Activated CD8-positive, alpha-beta T cell treated with anti-CD3 and anti-CD28 coated beads, Interleukin-2, amount 10 ng/mL, durations not matched to agents 7 days and 5 days (primary cell): Measurements from ENCODE around the gene ZCCHC14. TPM values are rescaled to one million over a fixed set of nuclear protein-coding genes. Genes with fewer than 3 reads are reported as not detected.
"Not testable (repeated sequence)": the region's sequence is repeated elsewhere in the genome, so short reads cannot be mapped to it uniquely, and the experiment has no call there.

Experiments
- ATAC-seq: fragments of 150-1000 bp; cut with Tn5 transposase; one replicate; pipeline ENCODE4 v1.10.0; 2021; ENCODE audit warnings: moderate library complexity
- CTCF ChIA-PET: fragments of 350-600 bp; sonication (Branson Sonifier 250); formaldehyde crosslinking; loops from one replicate; lab custom pipeline; 2021; ENCODE audit warnings: antibody characterized with exemption; lab: Charles Lee
- POLR2A ChIA-PET: fragments of 350-600 bp; sonication (Branson Sonifier 250); formaldehyde crosslinking; loops from one replicate; lab custom pipeline; 2021; ENCODE audit warnings: antibody characterized with exemption; lab: Charles Lee
- DNase-seq: peaks from one replicate; pipeline ENCODE4 v3.0.0-alpha.2; 2020
- H3K27ac Mint-ChIP-seq: one replicate; pipeline ENCODE4 v1.8.0; 2021; ENCODE audit warnings: mild to moderate bottlenecking, mixed read lengths
- H3K27me3 Mint-ChIP-seq: one replicate; pipeline ENCODE4 v1.8.0; 2021; ENCODE audit warnings: low read depth, mixed read lengths
- H3K36me3 Mint-ChIP-seq: one replicate; pipeline ENCODE4 v1.8.0; 2021; ENCODE audit warnings: low read depth, mixed read lengths
- H3K4me1 Mint-ChIP-seq: one replicate; pipeline ENCODE4 v1.8.0; 2021; ENCODE audit warnings: low read depth, mixed read lengths
- H3K4me3 Mint-ChIP-seq: one replicate; pipeline ENCODE4 v1.8.0; 2021; ENCODE audit warnings: mild to moderate bottlenecking, mixed read lengths
- H3K9me3 Mint-ChIP-seq: one replicate; pipeline ENCODE4 v1.8.0; 2022; ENCODE audit warnings: mixed read lengths; ENCODE audit not compliant: insufficient read depth
- total RNA-seq, 2 experiments: library from RNA; stranded (reverse); gene quantifications; one replicate each; pipeline ENCODE4 v1.2.3, GENCODE V29; 2021

Gene ZCCHC14
- total RNA-seq, 2 experiments from 2014 or later, result 2.6 to 2.7 TPM

DNA sequence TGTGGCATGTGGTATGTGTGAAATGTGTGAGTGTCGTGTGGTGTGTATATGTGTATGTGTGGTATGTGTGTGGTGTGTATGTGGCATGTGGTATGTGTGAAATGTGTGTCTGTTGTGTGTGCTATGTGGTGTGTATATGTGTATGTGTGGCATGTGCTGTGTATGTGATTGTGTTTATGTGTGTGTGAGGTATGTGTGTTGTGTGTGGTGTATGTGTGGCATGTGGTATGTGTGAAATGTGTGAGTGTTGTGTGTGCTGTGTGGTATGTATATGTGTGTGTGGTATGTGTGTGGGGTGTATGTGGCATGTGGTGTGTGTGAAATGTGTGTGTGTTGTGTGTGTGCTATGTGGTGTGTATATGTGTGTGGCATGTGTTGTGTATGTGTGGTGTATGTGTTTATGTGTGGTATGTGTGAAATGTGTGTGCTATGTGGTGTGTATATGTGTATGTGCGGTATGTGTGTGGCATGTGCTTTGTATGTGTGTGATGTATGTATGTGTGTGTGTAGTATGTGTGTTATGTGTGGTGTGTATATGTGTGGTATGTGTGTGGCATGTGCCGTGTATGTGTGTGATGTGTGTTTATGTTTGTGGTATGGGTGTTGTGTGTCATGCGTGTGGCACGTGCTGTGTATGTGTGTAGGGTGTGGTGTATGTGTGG lies 9.6 kb upstream of the ZCCHC14 start:
- ChIA-PET POLR2A (no interaction called here), CTCF (no interaction called here)

DNA sequence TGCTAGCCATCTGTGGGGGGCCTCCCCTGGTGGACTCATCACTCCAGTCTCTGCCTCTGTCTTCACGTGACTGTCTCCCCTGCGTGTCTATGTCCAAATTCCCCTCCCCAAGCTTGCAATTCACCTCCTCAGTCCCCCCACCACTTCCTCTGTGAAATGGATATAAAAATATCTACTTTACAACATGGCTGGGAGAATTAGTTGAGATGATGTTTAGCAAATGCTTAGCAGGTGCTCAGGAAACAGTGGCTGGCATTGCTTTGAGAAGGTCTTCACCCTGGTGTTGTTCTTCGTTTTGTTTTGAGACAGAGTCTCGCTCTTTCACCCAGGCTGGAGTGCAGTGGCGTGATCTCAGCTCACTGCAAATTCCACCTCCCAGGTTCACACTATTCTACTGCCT lies 8.3 kb upstream of the ZCCHC14 start:
- ATAC-seq (no peak), DNase-seq (no peak)
- H3K27ac Mint-ChIP-seq, result no peak overlapping the region
- CTCF ChIA-PET, result no interaction called here
- no peaks in the 10 kb centered on the region for H3K9me3 Mint-ChIP-seq
- no peaks in the 10 kb centered on the region for H3K36me3 Mint-ChIP-seq
- peaks cover 7% of the 10 kb centered on the region for H3K4me1 Mint-ChIP-seq
- POLR2A ChIA-PET, result no interaction called here
- peaks cover 11% of the 10 kb centered on the region for H3K27me3 Mint-ChIP-seq
- H3K4me3 Mint-ChIP-seq, result no peak overlapping the region

More for the DNA sequence above, 9.6 kb upstream of the ZCCHC14 start:
- no peak overlapping the region for H3K4me3 Mint-ChIP-seq
- DNase-seq, result no peak
- H3K36me3 Mint-ChIP-seq, result no peaks in the 10 kb centered on the region
- no peak overlapping the region for H3K27ac Mint-ChIP-seq
- peaks cover under 1% of the 10 kb centered on the region for H3K4me1 Mint-ChIP-seq
- H3K9me3 Mint-ChIP-seq, result no peaks in the 10 kb centered on the region
- no peak for ATAC-seq
- H3K27me3 Mint-ChIP-seq, result peaks cover 17% of the 10 kb centered on the region

DNA sequence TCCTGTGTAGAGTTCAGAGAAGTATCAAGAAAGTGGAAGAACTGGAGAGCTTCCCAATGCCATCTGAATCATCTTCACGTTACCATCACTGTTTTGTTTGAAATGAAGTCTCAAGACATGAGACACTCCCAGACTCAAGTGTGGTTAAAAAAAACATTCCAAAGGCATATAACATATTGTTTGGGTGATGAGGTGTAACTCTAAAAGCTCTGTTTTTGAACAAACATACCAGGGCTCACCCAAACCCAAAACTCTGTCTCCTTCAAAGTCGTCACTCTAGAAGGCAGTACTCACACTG lies 6.3 kb upstream of the ZCCHC14 start:
- Mint-ChIP-seq H3K4me3 (no peak overlapping the region), H3K27ac (no peak overlapping the region), H3K27me3 (peaks cover 19% of the 10 kb centered on the region), H3K36me3 (no peaks in the 10 kb centered on the region), H3K9me3 (no peaks in the 10 kb centered on the region), H3K4me1 (peaks cover 13% of the 10 kb centered on the region)
- ChIA-PET POLR2A (no interaction called here), CTCF (no interaction called here)
- ATAC-seq, result no peak
- no peak for DNase-seq

DNA sequence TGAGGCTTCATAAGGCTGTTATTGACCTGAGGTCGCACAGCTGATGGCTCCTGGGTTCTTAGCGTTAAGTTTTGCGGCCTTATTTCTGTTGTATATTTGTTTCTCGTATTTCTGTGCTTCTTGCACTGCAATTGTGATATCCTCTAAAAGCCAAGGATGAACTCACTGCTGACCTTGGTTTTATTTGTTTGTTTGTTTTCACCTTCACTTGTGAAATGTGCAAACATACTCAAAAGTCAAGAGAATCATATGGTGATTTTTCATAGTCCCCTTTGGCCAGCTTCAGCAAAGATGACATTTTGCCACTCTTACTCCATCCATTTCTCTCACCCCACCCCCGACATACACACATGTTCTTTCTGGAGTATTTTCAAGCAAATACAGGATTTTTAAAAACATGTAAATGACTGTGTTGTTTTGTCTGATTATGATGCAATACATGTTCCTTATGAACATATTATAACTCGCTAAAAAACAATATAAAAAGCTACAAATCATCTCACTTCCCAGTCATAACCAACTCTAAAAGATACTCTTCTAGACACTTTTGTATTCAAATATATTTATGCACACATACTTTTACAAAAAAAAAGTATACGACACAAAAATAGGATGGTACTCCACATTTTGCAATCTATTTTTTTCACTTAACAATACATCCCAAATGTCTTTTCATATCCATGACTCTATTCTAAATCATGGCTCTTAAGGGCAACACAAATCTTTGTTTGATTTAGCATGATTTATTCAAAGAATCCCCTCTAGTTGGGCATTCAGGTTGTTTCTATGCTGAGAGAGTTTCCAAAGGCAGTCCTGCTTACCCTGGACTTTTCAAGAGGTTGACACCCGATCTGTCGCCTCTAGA lies 5.7 kb upstream of the ZCCHC14 start:
- H3K4me1 Mint-ChIP-seq, result peaks cover 17% of the 10 kb centered on the region
- ATAC-seq (no peak), DNase-seq (no peak)
- H3K4me3 Mint-ChIP-seq, result no peak overlapping the region
- ChIA-PET CTCF (no interaction called here), POLR2A (no interaction called here)
- no peaks in the 10 kb centered on the region for H3K9me3 Mint-ChIP-seq
- peaks cover 23% of the 10 kb centered on the region for H3K27me3 Mint-ChIP-seq
- H3K27ac Mint-ChIP-seq, result no peak overlapping the region
- H3K36me3 Mint-ChIP-seq, result no peaks in the 10 kb centered on the region

DNA sequence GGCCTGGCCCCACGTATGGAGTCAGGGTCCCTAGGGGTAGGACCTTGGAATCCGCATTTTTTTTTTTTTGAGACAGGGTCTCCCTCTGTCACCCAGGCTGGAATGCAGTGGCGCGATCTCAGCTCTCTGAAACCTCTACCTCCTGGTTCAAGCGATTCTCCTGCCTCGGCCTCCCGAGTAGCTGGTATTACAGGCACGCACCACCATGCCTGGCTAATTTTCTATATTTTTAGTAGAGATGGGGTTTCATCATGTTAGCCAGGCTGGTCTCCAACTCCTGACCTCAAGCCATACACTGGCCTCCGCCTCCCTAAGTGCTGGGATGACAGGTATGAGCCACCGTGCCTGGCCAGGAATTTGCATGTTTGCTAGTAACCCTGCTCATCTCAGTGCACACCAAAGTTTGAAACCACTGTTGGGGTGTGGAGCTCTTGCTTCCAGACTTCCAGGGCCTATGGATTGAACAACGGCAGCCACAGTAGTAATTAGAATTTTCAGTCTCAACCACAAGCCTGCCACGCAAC lies 5.0 kb upstream of the ZCCHC14 start:
- ATAC-seq, POLR2A ChIA-PET, DNase-seq, H3K27ac Mint-ChIP-seq, H3K9me3 Mint-ChIP-seq, H3K4me3 Mint-ChIP-seq, H3K36me3 Mint-ChIP-seq: not testable (repeated sequence)
- peaks cover 25% of the 10 kb centered on the region for H3K27me3 Mint-ChIP-seq
- peaks cover 21% of the 10 kb centered on the region for H3K4me1 Mint-ChIP-seq
- CTCF ChIA-PET, result interaction anchor here (0.7 kb wide), 1 partner anchor 138 kb away, joined by 3 read pairs; no protein-coding TSS in a partner anchor

DNA sequence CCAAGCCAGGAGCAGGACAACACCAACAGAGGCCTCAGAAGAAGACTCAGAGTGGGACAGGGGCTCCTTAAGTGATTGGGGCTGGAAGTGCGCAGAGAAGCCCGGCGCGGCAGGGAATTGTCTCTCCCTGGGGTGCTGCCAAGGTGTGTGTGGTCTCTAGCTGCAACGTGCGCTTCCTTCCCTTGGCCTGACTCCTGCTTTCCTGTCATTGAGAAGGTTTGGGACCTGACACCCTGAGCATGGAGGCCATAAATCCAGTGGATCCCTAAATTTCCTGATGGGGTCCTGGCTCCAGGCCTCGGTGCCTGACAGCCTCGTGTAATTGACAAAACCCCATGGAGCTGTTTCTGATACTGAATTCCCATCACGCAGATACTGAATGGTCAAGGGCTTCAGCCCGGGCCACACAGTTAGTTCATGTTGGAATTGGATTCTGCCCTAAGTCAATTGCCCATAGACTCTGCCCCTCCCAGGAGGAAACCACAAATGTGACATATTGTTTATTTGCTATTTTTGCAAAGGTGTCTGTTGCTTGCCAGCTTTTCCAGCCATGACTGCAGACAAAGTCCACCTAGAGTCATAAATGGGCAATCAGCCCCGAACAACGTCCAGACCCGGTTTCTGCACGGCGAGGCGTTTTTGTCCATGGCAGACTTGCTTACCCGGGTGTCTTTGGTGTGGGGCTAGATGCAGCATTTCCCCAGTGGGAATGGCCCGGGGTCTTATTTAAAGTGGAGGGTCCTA lies 4.4 kb upstream of the ZCCHC14 start:
- H3K27ac Mint-ChIP-seq, H3K9me3 Mint-ChIP-seq, H3K36me3 Mint-ChIP-seq, DNase-seq, ATAC-seq, H3K4me3 Mint-ChIP-seq, POLR2A ChIA-PET: not testable (repeated sequence)
- CTCF ChIA-PET, result interaction anchor here (0.7 kb wide), 1 partner anchor 139 kb away, joined by 3 read pairs; no protein-coding TSS in a partner anchor
- H3K4me1 Mint-ChIP-seq, result peaks cover 21% of the 10 kb centered on the region
- peaks cover 25% of the 10 kb centered on the region for H3K27me3 Mint-ChIP-seq

DNA sequence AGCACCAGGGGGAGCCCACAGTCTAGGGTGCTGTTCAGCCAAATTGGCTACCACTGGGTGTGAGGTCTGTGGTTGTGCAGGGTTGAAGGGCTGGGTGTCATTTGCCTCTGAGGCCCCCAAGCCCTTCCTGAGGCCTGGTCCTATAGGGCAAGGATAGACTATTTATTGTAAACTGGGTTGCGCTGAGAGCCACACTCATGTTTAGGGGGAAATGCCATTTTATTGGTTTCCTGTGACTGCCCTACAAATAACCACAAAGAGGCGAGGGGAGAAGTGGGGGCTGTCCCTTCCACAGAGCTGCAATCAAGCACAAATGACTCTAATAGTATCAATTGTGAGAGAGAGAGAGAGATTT lies 3.6 kb upstream of the ZCCHC14 start:
- CTCF ChIA-PET, result no interaction called here
- Mint-ChIP-seq H3K4me1 (peaks cover 21% of the 10 kb centered on the region), H3K9me3 (no peaks in the 10 kb centered on the region), H3K27me3 (peaks cover 25% of the 10 kb centered on the region), H3K36me3 (no peaks in the 10 kb centered on the region), H3K4me3 (no peak overlapping the region), H3K27ac (no peak overlapping the region)
- POLR2A ChIA-PET, result no interaction called here
- DNase-seq, result no peak
- ATAC-seq, result no peak

DNA sequence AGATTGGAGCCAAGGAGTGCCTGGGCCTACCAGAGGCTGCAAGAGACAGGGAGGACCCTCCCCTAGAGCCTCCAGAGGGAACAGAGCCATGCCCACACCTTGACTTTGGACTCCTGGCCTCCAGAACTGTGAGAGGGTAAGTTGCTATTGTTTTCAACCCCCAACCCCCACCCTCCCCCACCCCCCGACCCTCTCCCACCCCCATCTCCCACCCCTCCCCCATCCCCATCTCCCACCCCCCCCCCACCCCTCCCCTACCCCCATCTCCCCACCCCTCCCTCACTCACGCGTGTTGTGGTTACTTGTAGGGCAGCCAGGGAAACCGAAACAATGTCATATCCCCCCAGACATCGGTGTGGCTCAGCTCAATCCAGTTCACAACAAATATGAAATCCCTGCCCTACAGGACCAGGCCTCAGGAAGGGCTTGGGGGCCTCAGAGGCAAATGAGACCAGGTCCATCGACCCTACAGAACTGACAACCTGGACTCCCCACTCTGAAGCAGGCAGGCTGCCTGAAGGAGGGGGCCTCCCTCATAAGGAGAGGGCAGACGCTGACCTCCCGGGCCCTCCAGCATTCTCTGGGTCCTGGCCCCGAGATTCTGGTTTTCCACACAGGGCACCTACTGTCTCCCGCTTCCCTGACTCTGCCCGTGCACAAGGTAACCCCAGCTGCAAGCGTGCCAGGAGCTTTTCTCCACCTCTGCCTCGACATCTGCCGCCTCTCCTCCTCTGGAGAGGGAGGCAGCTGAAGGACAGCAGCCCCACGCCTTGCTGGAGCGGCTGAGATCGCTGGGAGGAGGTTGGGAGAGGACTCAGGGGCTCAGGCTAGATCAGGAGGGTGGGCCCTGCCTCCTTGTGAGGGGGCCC lies 3.0 kb upstream of the ZCCHC14 start:
- Mint-ChIP-seq H3K27ac (no peak overlapping the region), H3K27me3 (peaks cover 29% of the 10 kb centered on the region), H3K4me3 (no peak overlapping the region), H3K9me3 (no peaks in the 10 kb centered on the region), H3K36me3 (no peaks in the 10 kb centered on the region), H3K4me1 (peaks cover 27% of the 10 kb centered on the region)
- no peak for ATAC-seq
- ChIA-PET POLR2A (no interaction called here), CTCF (no interaction called here)
- DNase-seq, result no peak

DNA sequence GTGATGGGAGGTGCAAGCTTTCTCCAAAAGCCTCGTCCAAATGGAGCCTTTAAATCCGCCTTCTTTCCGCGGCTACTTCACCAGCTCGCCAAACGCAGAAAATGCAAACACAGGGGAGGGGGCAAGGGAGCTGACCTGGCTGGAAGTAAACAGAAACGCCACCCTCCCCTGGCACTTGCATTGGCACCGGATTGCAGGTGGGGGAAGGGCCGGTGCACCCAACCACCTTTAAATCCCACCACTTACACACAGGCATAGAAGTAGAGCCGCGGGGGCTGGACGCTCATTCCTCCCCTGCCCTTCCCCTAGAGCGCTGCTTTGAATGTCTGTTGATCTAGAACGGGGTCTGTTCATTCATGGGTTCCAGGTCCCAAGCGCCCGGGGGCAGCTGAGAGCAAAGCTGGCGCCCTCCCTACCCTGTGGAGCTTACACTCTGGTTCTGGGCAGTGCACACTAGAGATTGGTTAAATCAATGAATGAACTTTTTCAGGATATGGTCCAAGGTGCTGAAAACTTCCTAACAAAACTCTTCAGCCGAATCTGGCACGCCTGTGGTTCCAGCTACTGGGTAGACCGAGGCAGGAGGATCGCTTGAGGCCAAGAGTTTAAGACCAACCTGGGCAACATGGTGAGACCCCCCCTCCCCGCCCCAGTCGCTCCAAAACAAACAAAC lies 920 bp upstream of the ZCCHC14 start:
- DNase-seq (no peak), ATAC-seq (no peak)
- ChIA-PET POLR2A (no interaction called here), CTCF (no interaction called here)
- H3K4me3 Mint-ChIP-seq, result peak overlapping the region; percentile 74
- H3K36me3 Mint-ChIP-seq, result no peaks in the 10 kb centered on the region
- H3K4me1 Mint-ChIP-seq, result peaks cover 43% of the 10 kb centered on the region
- H3K9me3 Mint-ChIP-seq, result no peaks in the 10 kb centered on the region
- H3K27ac Mint-ChIP-seq, result no peak overlapping the region
- peaks cover 44% of the 10 kb centered on the region for H3K27me3 Mint-ChIP-seq

DNA sequence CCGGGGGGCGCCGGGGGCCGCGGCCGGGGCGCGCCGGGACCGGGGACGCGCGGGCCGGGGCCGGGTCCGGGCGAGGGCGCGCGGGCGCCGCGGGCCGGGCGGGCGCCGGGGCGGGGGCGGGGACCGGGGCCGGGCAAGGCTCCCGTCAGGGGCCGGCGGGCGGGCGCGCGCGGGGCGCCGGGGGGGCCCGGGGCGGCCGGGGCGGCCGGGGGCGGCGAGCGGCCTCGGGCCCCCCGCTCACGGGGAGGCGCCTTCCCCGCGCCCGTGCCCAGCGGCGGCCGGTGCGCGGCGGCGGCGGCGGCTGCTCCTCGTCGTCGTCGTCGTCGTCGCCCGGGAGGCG lies 563 bp downstream of the ZCCHC14 start:
- POLR2A ChIA-PET, result interaction anchor here (1.3 kb wide), 1 partner anchor 28 kb away, joined by 4 read pairs; no protein-coding TSS in a partner anchor

More for the DNA sequence above, 563 bp downstream of the ZCCHC14 start:
- no peak overlapping the region for H3K27ac Mint-ChIP-seq
- no peaks in the 10 kb centered on the region for H3K36me3 Mint-ChIP-seq
- no peak overlapping the region for H3K4me3 Mint-ChIP-seq
- H3K27me3 Mint-ChIP-seq, result peaks cover 47% of the 10 kb centered on the region
- CTCF ChIA-PET, result no interaction called here
- no peak for ATAC-seq
- H3K9me3 Mint-ChIP-seq, result no peaks in the 10 kb centered on the region
- peaks cover 43% of the 10 kb centered on the region for H3K4me1 Mint-ChIP-seq
- DNase-seq, result no peak
